Renal cortical epithelial cell (primary cell): Measurements from ENCODE around the gene ANKRD9. TPM values are rescaled to one million over a fixed set of nuclear protein-coding genes. Genes with fewer than 3 reads are reported as not detected.

Source experiments
- DNase-seq: peaks from one replicate; pipeline ENCODE4 v3.0.0-alpha.2; 2011; ENCODE audit warnings: low read depth
- total RNA-seq: library from RNA; depleted of rRNA; stranded (reverse); fragments of >200 nt; gene quantifications from 2 replicates; pipeline ENCODE4 v1.2.3, GENCODE V29; 2014

ANKRD9 gene
- total RNA-seq, 1 donor from 2014 or later = 54.4 TPM

DNA sequence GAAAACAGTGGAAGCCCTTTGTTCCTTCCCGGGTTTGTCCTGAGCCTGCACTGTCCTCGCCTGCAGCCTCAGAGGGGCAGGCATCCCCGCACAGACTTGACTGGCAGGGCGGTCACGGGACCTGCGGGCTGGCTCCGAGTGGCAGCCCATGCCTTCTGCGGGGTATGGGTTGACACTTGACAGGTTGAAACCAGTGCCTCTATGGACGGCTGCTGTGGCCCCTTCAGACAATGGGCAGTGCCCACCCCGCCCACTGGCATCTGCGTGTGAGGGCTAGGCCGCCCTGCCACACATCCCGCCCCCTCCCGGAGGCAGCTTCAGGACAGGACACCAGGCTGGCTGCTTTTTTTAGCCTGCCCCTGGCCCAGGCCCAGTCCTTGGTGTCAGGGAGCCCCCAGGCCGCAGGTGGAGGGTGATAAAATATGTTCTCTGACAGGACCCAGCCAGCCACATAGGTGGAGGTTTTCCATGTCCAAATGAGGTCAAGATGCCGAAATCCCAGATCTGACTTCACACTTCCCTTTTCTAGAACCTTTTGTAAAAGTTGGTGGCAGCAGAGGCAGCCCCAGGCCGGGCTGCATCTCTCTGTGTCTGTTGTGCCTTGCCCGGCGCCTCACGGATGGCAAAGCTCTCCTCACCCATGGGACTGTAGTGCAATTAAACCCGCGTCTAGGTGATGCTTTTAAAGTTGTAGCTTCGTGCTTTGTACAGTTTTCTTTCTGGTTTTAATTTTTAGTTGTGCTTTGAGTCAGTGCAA is 10.0 kb downstream of the ANKRD9 start:
- DNase-seq = no peak

- no peak for DNase-seq
These were observed 10.8 kb downstream of the ANKRD9 start for GRCh38 chr14:102498678-102499265.

DNA sequence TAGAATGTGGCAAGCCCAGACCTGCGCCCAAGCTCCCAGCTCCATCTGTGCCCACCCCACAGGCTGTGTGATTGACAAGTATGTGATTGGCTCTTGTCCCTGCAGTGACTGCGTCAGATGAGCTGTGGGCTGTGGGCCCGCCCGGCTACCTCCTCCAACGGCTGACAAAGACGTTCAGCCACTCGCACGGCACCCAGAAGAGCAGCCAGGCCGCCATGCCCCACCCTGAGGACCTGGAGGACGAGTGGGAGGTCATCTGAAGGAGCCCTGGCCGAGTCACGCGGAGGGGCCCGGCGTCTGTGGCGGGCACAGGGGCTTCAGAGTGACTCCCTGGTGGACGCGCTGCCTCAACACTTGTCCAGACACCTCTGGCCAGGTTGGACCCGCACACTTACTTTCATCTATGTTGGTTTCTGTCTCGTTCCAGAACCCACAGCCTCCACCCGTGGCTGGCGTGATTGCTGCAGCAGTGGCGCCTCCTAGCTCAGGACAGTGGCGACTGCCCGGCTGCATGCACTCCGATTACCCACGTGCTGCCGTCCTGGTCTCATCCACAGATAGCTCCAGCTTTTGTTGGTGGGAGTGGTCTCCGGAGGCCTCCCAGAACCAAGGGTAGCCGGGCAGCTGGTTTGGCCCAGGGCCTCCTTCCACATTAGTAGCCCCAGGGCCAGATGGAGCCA is 11.4 kb downstream of the ANKRD9 start:
- DNase-seq = no peak

DNA sequence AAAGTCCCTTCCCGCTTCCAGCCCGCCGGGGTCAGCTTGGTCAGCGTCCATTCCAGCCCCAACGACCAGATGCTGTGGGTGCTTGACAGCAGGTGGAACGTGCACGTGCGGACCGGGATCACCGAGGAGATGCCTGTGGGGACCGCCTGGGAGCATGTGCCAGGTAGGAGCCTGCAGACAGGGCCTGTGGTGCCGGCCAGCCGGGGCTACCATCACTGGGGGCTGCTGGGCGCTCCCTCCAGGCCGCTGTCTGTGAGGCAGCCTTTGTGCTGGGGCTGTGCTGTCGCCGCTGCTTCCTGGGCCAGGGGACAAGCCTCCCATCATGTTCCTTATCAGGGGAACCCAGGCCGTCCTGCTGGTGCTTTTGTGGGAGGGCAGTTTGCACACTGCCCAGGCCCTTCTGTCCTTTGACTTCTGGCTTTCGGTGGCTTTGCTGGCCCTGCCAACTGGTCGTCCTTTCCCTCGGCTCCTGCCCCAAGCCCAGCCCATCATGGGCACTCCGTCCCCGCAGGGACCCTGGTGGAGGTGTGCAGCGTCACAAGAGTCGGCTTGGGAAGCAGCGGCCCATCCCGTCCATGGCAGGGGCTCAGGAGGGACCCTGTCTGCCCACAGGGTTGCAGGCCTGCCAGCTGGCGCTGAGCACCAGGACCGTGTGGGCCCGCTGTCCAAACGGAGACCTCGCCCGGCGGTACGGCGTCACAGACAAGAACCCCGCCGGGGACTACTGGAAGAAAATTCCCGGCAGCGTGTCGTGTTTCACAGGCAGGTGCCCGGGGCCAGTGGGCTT is 12.4 kb downstream of the ANKRD9 start:
- no peak for DNase-seq

GRCh38 chr14:102496331-102496691 is 13.3 kb downstream of the ANKRD9 start:
- DNase-seq = no peak

- DNase-seq = no peak
These were observed 13.9 kb downstream of the ANKRD9 start for GRCh38 chr14:102495491-102496330.

DNA sequence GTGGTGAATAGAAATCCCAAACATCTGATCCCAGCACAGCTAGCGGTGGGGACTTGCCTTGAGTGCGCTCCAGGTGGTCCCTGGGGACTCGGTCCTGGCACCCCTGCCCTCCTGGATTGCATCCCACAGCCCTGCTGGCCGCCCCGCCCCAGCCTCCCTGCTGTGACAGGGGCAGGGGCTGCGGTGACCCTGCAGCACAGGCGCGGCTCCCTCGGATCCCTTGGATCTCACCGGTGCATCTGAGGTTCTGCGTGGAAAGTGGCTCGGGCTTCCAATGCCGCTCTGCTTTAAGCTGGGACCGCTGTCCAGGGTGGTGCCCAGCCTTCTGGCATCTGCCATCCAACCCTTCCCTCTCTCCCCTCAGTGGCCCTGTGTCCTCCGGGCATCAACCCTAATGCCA is 16.0 kb downstream of the ANKRD9 start:
- no peak for DNase-seq

DNA sequence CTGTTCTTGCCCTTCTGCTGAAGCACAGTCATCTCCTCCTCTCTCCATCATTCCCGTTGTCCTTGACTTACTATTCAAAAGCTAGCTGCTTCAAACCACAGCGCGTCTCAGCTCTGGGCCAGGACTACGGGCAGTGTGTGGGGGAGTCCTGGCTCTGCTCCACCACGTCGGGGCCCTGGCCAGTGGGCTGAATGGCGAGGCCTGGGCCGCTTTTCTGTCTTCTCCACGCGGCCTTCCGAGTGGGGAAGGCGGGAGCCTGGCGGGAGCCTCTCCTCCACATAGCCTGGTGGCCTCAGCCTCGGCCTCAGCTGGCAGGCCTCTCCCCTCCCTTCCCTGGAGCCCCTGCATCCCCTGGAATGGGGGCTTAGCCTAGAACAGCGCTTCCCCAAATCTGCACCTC is 16.5 kb downstream of the ANKRD9 start:
- DNase-seq = no peak

GRCh38 chr14:102492531-102492910 is 17.1 kb downstream of the ANKRD9 start:
- no peak for DNase-seq

GRCh38 chr14:102491786-102492530 is 17.6 kb downstream of the ANKRD9 start:
- no peak for DNase-seq

DNA sequence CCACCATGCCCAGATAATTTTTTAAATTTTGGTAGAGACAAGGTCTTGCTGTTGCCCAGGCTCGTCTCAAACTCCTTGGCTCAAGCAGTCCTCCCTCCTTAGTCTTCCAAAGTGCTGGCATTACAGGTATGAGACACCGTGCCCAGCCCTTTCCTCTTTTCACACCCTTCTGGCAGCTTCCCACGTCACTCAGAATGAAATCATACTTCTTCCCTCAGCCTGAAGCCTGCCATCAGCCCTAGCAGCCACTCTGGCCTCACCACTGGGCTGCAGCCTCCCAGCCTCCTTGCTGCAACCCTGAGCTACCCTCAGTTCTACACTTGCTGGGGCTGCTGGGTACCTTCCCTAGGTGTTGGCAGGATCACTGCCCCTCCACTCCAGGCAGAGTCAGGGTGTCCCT is 18.2 kb downstream of the ANKRD9 start:
- DNase-seq = no peak

GRCh38 chr14:102490456-102490855 is 19.1 kb downstream of the ANKRD9 start:
- DNase-seq = no peak

DNA sequence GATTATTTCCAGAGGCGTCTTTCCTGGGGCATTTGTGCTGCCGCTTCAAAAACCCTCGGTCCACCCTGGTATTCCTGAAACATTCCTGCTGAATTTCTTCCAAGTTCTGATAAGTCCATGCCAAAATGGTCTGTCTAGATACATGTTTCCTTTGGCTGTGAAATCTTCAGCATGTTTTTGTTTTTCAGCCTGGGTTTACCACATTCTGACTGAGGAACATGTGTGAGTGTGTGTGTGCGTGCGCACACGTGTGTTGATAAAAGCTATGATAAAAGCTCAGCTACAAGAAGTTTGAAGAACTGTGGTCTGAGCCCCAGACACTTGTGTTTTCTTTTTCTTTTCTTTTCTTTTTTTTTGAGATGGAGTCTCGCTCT is 22.4 kb downstream of the ANKRD9 start:
- DNase-seq = no peak

GRCh38 chr14:102486513-102487203 is 22.9 kb downstream of the ANKRD9 start:
- no peak for DNase-seq

DNA sequence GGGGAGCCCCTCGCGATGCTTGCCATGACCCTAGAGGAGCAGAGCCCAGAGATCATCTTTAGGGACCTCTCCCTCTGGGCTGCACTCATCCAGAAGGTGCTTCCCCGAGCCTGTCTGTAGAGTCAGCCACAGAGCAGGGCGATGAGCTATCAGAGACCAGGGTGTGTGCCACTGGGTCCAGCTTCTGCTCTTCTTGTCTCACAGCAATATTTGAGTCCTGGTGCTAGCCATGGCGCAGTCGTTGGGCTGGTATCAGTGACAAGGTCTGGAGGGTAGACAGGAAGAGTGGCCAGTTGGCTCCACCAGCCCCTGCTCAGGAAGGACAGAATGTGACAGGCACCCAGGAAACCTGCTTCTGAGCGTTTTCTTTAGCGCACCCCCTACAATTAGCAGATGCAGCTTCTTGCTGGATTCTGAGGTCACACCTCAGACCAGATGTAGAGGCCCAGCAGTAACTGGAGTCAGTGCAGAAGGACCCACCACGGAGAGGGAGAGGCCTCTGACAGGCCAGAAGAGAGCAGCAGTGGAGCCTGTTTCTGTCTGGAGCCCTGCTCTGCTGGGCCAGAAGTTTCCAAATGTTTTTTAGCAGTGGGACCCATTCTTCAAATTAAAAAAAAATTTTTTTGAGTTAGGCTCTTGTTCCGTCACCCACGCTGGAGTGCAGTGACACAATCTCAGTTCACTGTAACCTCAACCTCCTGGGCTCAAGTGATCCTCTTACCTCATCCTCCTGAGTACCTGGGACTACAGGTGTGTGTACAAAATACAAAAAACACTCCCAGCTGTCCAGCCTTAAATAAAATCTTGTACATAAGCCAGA is 23.7 kb downstream of the ANKRD9 start:
- DNase-seq = no peak

GRCh38 chr14:102484316-102484715 is 25.3 kb downstream of the ANKRD9 start:
- DNase-seq = no peak

GRCh38 chr14:102481791-102482238 is 27.8 kb downstream of the ANKRD9 start:
- peak; percentile 36 for DNase-seq

- DNase-seq = no peak
These were observed 28.2 kb downstream of the ANKRD9 start for GRCh38 chr14:102481371-102481770.

DNA sequence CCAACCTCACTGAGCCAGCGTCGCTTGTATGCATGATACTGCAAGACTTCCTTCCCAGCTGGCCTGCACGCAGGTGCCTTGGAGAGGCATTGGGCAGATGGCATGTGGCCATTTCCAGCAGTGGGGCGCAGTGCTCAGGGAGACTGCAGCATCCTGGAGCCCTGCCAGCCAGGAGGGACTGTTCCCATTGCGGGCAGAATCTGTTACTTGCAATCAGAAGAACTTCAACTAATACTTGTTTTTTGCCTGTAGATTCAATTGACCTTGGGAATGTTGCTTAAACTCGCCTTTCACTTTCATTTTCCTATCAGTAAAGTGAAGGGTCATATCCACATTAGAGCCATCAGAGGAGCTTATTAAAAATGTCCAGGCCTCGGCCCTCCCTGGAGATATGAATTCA is 29.8 kb downstream of the ANKRD9 start:
- peak; percentile 7 for DNase-seq
